NCI-H460 (cell line): Measurements from ENCODE around the gene TAS1R1. TPM values are rescaled to one million over a fixed set of nuclear protein-coding genes. Genes with fewer than 3 reads are reported as not detected.

Source experiments
- DNase-seq: peaks from one replicate; pipeline ENCODE4 v3.0.0-alpha.2; 2016; ENCODE audit warnings: low read depth; ENCODE audit errors: extremely low read depth
- total RNA-seq: library from RNA; depleted of rRNA; stranded (reverse); fragments of >200 nt; shearing (Covaris generic); gene quantifications from 2 replicates; pipeline ENCODE4 v1.2.3, GENCODE V29; 2014

The TAS1R1 gene
- total RNA-seq, 1 experiment from 2014 or later: not detected

DNA sequence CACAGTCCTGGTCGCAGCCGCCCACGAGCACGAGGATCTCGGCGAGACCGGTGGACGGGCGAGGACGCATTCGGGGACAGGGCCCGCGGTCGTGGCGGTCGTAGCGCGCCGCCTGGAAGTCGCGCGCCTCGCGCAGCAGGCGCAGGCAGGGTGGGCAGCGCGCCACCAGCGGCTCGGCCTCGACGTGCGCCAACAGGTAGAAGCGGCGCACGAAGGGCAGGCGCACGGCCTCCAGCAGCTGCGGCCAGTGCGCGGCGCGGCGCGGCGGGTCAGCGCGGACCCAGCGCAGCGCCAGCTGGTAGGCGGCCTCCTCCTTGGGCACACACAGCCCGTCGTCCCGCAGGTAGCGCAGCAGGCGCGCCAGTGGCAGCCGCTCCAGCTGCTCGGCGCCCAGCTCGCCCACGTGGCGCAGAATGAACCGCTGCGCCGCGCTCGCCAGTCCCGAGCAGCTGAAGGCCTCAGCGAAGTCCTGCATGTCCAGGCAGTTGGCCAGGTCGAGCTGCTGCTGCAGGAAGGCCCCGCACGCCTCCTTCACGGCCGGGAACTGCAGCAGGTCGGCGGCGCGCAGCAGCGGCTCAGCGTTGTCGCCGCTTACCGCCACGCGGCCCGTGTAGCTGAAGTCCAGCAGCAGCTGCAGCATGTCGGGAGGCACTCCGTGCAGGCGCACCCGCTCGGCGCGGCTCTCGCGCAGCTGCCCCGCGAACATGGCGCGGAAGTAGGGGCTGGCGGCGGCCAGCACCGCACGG lies 47.0 kb downstream of the TAS1R1 start:
- no peak for DNase-seq

GRCh38 chr1:6602669-6603237 lies 47.6 kb downstream of the TAS1R1 start, which contains the start of gene KLHL21:
Gene KLHL21 (minus strand): TSS chr1:6602869. CDS start chr1:6602817, 52 bp downstream.
- DNase-seq: peak; percentile 77

DNA sequence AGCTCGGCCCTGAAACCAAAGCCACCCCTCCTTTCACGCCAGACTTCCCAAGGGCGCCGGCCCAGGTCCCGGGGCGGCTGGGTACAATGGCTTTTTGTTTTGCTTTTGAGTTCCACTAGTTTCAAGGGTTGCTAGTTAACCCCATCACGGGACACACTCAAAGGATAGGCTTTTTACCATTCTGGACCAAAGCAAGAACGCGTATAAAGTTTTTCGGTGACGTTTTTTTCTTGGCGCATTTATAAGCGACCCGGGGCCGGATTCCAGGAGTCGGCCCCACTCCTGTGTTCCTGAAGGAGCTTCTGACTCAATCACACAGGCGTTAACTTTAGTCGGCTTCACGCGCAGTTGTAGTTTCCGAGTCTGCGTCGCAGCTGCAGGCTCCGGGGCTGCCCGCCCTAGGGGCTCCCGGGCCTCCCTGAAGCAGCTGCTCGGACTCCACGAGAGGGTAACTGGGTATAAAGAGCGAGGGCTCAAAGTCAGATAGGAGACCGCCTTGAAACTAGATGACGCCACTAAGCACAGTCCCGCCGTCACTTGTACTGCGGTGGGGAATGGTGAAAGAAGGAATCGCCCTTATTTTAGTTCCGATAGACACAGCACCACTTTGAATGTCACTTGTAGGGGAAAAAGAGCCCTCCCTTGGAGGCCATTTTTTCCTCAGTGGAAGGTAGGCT lies 48.3 kb downstream of the TAS1R1 start:
- no peak for DNase-seq

- DNase-seq: no peak
These were observed 48.9 kb downstream of the TAS1R1 start for GRCh38 chr1:6603915-6604558.

GRCh38 chr1:6612641-6613360 lies 57.7 kb downstream of the TAS1R1 start:
- no peak for DNase-seq

GRCh38 chr1:6613361-6614018 lies 58.4 kb downstream of the TAS1R1 start, which contains the start of gene PHF13:
Gene PHF13 (plus strand): TSS chr1:6613731. CDS start chr1:6614067, 336 bp downstream.
- peak; percentile 97 for DNase-seq

GRCh38 chr1:6614019-6614928 lies 59.2 kb downstream of the TAS1R1 start:
- DNase-seq: no peak

DNA sequence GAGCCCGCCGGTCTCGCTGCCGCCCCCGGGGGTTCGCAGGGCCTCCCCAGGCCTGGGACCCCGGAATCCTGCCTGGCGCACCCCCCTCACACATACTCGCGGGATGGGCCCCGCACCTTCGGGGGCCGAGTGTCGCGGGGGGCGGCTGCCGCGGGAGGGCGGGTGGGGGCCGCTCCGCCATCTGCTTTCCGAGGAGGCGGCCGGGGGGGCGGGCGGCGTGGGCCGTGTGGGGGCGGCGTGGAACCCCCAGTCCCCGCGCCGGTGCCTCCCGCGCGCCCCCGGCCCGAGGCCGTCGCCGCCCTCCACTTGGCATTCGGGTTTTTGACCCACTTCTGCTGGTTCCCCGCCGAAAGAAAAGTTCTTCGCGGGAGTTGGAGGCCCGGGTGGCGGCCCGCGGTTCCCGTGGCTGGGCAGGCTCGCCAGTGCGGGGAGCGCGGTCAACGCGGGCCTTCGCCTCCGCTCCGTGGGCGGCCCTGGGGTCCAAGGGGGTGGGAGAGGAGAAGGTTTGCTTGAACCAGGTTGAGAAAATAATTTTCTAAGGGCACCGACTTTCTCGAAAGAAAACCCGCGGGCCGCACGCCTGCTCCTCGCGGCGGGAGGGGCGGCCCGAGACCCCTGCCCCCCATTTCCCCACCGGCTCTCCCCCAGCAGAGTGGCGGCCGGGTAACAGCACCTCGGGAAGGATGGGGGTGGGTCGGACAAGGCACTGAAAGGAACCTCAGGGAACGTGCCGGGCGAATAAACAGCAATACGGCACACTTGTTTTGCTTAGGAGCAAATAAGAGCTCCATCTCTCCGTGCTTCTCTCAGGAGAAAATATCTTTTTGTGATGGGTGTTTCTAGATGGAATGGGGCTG lies 60.0 kb downstream of the TAS1R1 start:
- DNase-seq: no peak

- DNase-seq: no peak
These were observed 63.9 kb downstream of the TAS1R1 start for GRCh38 chr1:6619045-6619444.

DNA sequence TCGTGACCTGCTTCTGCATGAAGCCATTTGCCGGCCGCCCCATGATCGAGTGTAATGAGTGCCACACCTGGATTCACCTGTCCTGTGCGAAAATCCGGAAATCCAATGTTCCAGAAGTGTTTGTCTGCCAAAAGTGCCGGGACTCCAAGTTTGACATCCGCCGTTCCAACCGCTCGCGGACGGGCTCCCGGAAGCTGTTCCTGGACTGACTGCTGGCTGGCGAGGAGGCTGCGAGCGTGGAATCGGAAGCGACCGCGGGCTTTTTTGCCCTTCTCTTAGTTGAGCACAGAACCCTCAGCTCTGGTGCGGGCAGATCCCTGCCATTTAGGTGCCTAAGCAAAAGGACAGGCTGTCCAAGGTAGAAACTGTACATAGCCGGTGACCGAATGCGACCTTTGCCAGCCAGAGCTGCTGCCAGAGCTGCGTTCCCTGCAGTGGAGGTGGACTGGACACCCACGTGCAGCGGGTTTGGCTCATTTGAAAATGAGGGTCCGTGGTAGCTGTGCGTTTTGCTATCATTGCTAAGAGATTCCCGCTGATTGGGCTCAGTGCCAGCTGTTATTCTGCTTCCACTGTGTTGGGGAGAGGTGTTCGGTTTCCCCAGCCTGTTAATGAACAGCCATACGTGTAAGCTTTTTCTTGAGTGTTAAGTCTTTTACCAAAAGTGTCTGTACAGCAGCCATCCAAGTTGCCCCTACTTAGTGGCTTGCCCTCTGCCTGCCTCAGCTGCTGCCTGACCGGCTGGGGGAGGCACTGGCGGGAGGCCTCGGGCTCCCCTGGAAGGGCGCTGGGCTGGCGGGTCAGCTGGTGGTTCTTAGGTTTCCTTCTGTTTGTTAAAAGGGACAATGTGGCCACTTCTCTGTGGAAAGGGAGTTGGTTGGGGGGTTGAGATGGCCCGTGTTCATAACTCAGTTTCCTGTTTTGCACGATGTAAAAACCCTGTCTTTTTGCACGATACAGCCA lies 66.6 kb downstream of the TAS1R1 start:
- no peak for DNase-seq

DNA sequence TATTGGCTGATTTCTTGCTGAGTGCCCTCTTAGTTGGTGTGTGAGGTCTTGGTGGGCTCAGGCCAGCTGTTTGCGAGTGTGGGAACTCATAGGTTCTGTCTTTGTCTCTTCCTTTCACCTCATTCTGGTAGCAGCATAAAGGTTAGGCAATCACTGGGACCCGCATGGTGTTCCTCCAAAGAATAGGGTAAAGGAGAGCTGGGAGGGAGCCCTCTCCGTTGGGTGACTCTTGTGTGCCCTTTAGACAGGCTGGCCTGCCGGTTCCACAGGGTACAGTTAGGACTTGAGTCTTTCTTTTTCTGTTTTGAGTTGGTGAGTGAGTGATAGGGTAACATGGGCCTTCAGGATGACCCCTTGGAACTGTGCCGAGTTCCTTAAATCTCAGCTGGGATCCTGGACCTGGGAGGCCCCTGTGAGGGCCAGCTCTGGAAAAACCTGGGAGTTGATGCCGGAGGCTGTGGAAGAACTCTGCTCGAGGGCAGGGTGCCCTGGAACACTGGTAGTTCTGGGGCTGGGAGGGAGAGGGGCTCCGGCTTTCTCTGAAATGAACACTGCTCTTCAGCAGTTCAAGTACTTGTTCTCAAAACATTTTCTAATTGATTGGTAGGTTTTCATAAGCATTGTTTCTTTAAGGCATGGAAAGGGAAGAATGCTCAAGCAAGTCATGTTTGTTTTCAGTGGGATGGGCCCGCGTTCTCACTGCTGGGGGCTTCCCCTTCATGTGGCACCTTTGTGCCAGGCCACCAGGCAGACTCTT lies 67.5 kb downstream of the TAS1R1 start:
- no peak for DNase-seq

- DNase-seq: no peak
These were observed 68.3 kb downstream of the TAS1R1 start for GRCh38 chr1:6623269-6623965.

- peak; percentile 68 for DNase-seq
These were observed 69.8 kb downstream of the TAS1R1 start, which contains the start of gene THAP3 for GRCh38 chr1:6624710-6625583. Gene THAP3 (plus strand): TSS chr1:6624868. CDS start chr1:6625219, 351 bp downstream.

GRCh38 chr1:6625584-6626149 lies 70.6 kb downstream of the TAS1R1 start:
- no peak for DNase-seq
